NOMO-1 (cell line): ENCODE measurements around the gene DLG4.
"Not testable (repeated sequence)": the region's sequence is repeated elsewhere in the genome, so short reads cannot be mapped to it uniquely, and the experiment has no call there.

ENCODE experiments used
- DNase-seq, 2 experiments: peaks; one replicate each; lab custom pipeline; 2025; ENCODE audit not compliant: unreplicated experiment in 2 of 2; lab: John Stamatoyannopoulos, UW

Gene DLG4

GRCh38 chr17:7168841-7169564 lies 50.6 kb downstream of the DLG4 start:
- not testable (repeated sequence) for DNase-seq

GRCh38 chr17:7167832-7168231 lies 51.8 kb downstream of the DLG4 start:
- DNase-seq, result peak; percentile 67 to 92

DNA sequence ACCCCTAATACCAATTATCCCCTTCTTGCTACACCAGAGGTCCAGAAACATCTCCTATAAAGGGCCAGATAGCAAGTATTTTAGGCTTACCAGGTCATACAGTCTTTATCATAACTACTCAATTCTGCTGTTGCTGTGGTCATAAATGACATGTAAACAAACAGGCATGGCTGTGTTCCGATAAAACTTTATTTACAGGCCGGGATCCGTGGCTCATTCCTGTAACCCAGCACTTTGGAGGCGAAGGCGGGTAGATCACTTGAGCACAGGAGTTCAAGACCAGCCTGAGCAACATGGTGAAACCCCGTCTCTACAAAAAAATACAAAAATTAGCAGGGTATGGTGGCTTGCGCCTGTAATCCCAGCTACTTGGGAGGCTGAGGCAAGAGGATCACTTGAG lies 52.8 kb downstream of the DLG4 start:
- no peak for DNase-seq

DNA sequence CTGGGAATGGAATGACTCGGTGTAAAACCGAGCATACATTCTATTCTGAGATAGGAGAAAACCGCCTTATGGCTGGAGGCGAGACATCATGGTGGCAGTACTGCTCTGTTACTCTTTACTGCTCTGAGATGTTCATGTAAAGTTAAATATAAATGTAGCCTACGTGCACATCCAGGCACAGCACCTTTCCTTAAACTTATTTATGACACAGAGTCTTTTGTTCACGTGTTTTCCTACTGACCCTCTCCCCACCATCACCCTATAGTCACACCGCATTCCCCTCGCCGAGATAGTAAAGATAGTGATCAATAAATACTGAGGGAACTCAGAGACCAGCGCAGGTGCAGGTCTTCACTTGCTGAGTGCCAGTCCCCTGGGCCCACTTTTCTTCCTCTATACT lies 60.1 kb downstream of the DLG4 start:
- not testable (repeated sequence) for DNase-seq

DNA sequence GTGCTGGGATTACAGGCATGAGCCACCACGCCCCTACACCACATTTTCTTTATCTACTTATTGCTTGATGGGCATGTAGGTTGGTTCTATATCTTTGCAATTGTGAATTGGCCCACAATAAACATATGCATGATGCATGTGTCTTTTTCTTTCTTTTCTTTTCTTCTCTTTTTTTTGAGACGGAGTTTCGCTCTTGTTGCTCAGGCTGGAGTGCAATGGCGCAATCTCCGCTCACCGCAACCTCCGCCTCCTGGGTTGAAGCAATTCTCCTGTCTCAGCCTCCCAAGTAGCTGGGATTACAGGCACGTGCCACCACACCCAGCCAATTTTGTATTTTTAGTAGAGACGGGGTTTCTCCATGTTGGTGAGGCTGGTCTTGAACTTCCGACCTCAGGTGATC lies 61.2 kb downstream of the DLG4 start:
- peak in 1 of 2 experiments; percentile 51 for DNase-seq

DNA sequence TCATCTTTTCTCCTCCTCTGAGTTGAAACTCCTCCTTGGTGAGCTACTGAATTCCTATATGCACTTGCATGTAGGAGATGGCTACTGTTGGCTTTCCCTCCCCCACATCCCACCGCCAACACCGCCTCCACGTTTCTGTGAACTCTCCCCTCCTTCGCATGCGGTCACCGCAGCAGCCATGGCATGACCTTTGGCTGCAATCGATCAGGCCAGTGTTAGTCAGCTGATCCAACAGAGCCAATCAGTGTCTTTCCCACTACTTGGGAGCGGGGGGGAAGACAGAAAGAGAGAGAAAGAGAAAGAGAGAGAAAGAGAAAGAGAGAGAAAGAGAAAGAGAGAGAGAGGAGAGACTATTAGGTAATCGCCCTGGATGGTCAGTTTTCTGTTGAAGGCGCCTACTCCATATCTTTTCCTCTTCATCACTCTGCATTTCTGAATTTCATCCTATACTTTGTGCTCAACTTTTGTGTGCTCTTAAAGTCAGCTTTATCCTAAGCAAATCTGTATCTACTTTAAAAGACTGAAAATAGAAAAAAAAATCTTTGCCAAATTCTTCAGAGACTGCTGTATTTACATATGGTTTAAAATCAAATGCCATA lies 63.2 kb downstream of the DLG4 start:
- DNase-seq, result no peak

DNA sequence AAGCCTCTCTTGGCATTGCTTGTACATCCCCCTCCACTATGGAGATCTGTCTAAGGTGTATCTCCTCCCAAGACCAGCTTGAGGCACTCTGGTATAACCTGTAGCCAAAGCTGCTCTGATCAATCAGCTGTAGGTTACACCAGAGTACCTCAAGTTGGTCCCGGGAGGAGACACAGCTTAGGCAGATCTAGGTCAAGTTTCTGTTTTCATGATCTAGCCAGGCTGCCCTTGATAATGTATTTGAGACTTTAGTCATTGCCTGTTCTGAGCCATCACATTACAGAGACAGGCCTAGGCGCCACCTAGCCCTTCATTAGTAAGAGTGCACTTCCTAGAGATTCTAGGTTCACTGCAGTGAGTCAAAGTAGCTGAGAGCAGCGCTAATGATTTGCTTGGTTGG lies 71.9 kb downstream of the DLG4 start:
- no peak for DNase-seq

DNA sequence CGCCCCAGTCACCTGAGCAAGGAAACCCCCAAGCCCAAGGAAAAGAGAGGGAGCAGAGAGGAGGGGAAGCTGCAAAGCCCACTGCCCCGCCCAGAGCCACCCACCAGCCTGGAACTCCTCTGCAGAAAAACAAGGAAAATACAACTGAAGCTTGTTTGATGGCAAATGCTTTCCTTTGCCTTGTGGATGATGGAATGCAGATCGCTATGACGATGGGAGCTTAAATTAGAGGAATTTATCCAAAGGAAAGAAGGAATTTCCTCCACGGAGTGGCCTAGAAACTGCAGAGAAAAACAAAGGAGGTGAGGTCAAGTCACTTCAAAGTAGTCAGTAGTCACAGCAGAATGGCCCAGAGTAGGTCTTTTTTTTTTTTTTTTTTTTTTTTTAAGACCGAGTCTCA lies 73.5 kb downstream of the DLG4 start:
- no peak for DNase-seq

- no peak for DNase-seq
These were observed 75.4 kb downstream of the DLG4 start for GRCh38 chr17:7144213-7144612.

DNA sequence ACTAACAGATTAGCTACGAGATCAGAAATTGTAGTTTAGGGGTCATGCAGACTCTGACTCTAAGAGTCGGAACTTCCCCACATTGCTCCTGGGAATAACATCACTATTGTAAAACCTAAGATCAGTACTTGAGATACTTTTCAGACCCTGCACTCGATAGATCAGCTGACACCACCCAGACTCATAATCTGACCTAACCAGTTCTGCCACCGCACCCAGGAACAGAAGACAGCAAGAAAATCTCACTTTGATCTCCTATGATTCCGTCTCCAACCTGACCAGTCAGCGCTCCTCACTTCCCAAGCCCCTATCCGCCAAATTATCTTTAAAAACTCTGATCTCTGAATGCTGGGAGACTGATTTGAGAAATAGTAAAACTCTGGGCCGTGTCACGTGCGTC lies 77.8 kb downstream of the DLG4 start:
- no peak for DNase-seq

DNA sequence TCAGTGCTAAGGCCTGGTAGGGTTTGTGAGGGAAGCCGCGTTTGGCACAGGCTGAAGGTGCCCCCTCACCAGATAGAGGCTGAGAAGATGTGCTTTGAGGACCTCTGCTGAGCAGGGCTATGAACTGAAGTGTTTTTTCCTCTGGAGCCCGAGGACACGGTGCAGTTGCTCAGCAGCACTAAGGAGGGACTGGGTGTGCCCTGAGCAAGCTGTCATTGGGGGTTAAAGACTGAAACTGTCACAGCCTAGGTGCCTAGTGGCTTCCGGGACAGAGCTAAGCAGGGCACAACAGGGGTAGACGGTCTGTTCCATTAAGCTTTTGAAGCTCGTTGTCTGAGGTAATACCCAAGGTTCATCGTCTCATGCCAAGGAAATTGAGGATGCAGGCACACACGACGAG lies 80.2 kb downstream of the DLG4 start:
- no peak for DNase-seq

DNA sequence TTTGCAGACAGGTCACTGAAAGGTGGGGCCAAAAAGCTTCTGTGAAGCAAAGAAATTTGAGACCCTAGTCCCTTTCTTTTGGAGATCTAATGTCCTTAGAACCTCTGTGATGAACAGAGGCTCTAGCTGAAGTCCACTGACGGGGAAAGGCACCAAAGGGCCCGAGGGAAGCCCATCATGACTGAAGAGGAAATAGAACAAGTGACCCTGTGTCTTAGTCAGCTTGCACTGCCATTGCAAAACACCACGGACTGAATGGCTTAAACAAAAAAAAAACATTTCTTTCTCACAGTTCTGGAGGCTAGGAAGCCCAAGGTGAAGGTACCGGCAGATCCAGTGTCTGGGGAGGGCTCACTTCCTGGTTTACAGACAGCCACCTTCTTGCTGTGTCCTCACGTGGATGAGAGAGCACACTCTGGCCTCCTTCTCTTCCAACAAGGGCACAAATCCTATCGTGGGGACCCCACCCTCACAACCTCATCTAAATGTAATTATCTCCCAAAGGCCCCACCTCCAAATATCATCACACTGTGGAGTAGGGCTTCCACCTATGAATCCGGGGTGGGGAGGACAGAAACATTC lies 80.7 kb downstream of the DLG4 start:
- peak; percentile 5 to 56 for DNase-seq

DNA sequence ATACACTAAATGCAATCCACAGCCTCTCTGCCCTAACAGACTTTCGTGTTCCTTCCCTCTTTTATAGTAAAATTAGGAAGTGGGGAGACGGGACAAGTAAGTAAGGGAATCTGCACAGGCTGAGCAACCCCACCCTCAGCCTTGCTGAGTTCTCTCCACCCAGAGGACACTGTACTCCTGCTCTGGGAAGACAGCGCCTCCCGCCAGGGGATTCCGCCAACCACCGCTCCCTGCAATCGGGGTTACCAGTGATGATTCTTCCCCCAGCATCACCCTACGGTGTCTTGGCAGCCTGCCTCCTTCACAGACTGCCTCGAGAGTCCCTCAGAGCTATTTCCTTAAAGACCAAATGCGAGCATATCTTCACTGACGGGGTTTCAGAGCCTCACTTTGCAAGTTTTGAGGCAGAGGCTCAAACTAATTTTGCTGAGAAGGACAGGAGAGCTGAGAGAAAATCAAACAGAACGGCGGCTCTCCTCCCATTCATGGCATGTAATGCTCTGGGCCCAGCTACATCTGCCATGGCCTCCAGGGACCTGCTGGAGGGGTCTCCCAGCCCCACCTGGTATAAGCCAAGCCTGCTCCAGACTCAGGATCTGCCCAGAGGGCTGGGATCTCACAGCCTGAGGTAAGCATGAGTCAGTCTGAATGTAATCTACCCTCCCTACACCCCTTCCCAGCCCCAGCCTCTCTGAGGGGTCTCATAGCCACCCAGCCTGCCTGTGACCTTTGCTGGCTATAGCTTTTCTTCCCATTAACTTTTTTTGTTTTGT lies 82.3 kb downstream of the DLG4 start:
- no peak for DNase-seq
